ENCODE results near the gene HAUS1. TPM values are rescaled to one million over a fixed set of nuclear protein-coding genes. Genes with fewer than 3 reads are reported as not detected.

The HAUS1 gene
- total RNA-seq, 1 donor from 2014 or later, result 52.3 TPM

Other genes with a start within 250 kb of the HAUS1 start
- 17.1 and 17.4 TPM in 2 replicates for gene EPG5, start 137.1 kb upstream of the HAUS1 start, total RNA-seq
- 36.8 and 39.0 TPM in 2 replicates for gene PSTPIP2, start 32.1 kb upstream of the HAUS1 start, total RNA-seq
- gene ATP5F1A, start 6.1 kb upstream of the HAUS1 start, total RNA-seq, result 441 and 445 TPM in 2 replicates

Measured in activated T-helper 2 cell treated with anti-CD3 and anti-CD28 coated beads, Interferon-gamma antibody, Interleukin-2, Interleukin-4, amounts not matched to agents 10 μg/mL and 5 μg/mL and 100 μg/mL, durations not matched to agents 14 hours and 24 hours and 36 hours (primary cell).